Hepatocyte (in vitro differentiated cells): ENCODE results near the gene CD34. TPM values are rescaled to one million over a fixed set of nuclear protein-coding genes. Genes with fewer than 3 reads are reported as not detected.

ENCODE experiments used
- DNase-seq: peaks from one replicate; pipeline ENCODE4 v3.0.0-alpha.2; 2016; ENCODE audit warnings: low spot score
- H2AFZ ChIP-seq: fragments of 200-600 bp; sonication (generic); 2 replicates; pipeline ENCODE4 v1.6.0; 2016; ENCODE audit warnings: antibody characterized with exemption, mild to moderate bottlenecking
- H3K27ac ChIP-seq: fragments of 200-600 bp; sonication (generic); 2 replicates; pipeline ENCODE4 v1.5.1; 2016; ENCODE audit warnings: mild to moderate bottlenecking
- H3K27me3 ChIP-seq: fragments of 200-600 bp; sonication (generic); 2 replicates; pipeline ENCODE4 v1.6.1; 2016
- H3K36me3 ChIP-seq: fragments of 200-600 bp; sonication (generic); replicated peaks from 2 replicates; pipeline ENCODE4 v1.5.1; 2016; ENCODE audit warnings: low read depth; ENCODE audit not compliant: insufficient read depth
- H3K4me1 ChIP-seq: fragments of 200-600 bp; sonication (generic); 2 replicates; pipeline ENCODE4 v1.5.1; 2016; ENCODE audit warnings: mild to moderate bottlenecking, moderate library complexity; ENCODE audit not compliant: insufficient read depth
- H3K4me2 ChIP-seq: fragments of 200-600 bp; sonication (generic); 2 replicates; pipeline ENCODE4 v1.6.0; 2016
- H3K4me3 ChIP-seq: fragments of 200-600 bp; sonication (generic); 2 replicates; pipeline ENCODE4 v1.5.1; 2016; ENCODE audit warnings: mild to moderate bottlenecking
- H3K79me2 ChIP-seq: fragments of 200-600 bp; sonication (generic); 2 replicates; pipeline ENCODE4 v1.6.0; 2017; ENCODE audit warnings: mild to moderate bottlenecking
- H3K9me2 ChIP-seq: fragments of 200-600 bp; sonication (generic); replicated peaks from 2 replicates; pipeline ENCODE4 v1.6.0; 2017; ENCODE audit warnings: mild to moderate bottlenecking; ENCODE audit not compliant: insufficient read depth
- H3K9me3 ChIP-seq: fragments of 200-600 bp; sonication (generic); 2 replicates; pipeline ENCODE4 v1.5.1; 2016; ENCODE audit warnings: low read depth, mild to moderate bottlenecking
- H4K20me1 ChIP-seq: fragments of 200-600 bp; sonication (generic); 2 replicates; pipeline ENCODE4 v1.6.0; 2016; ENCODE audit warnings: mild to moderate bottlenecking; ENCODE audit not compliant: insufficient read depth, poor library complexity, severe bottlenecking
- CTCF ChIP-seq: fragments of 200-600 bp; sonication (generic); IDR thresholded peaks from 2 replicates; pipeline ENCODE4 v1.5.1; 2016; ENCODE audit warnings: antibody characterized with exemption, mild to moderate bottlenecking; ENCODE audit not compliant: poor library complexity
- EZH2 ChIP-seq: fragments of 200-600 bp; sonication (generic); IDR thresholded peaks from 2 replicates; pipeline ENCODE4 v1.6.1; 2016; ENCODE audit warnings: antibody characterized with exemption, mild to moderate bottlenecking, borderline replicate concordance
- EZH2phosphoT487 ChIP-seq: fragments of 200-600 bp; sonication (generic); IDR thresholded peaks from one replicate; pipeline ENCODE4 v1.6.1; 2018; ENCODE audit warnings: antibody characterized with exemption, mild to moderate bottlenecking, low read depth, moderate library complexity; ENCODE audit not compliant: unreplicated experiment, severe bottlenecking
- WGBS: methylation state at CpG from one replicate; pipeline ENCODE4 v1.1.6; 2016; ENCODE audit warnings: low lambda C conversion rate; ENCODE audit errors: missing lambda C conversion rate; 5-methylcytosine and 5-hydroxymethylcytosine counted together
- polyA plus RNA-seq: library from polyadenylated mRNA; unstranded; fragments of >200 nt; fragmentation: Nextera tagmentation; extraction: Ambion mirVana; gene quantifications from 2 replicates; pipeline ENCODE4 v1.2.1, GENCODE V29; 2016
- total RNA-seq: library from RNA; depleted of rRNA; stranded (reverse); fragments of >200 nt; gene quantifications from 2 replicates; pipeline ENCODE4 v1.2.3, GENCODE V29; 2014

The CD34 gene
- total and polyA plus RNA-seq, 2 experiments from 2014 or later = 0.90 to 2.4 TPM

- DNase-seq = no peak
- TF ChIP-seq CTCF = no peak
- TF ChIP-seq EZH2 = no peak
- no peak for TF ChIP-seq EZH2phosphoT487
- no peaks in the 10 kb centered on the region for H3K36me3 ChIP-seq
- no peak overlapping the region for H3K4me3 ChIP-seq
- no peak overlapping the region for H3K4me2 ChIP-seq
- H3K79me2 ChIP-seq = no peaks in the 10 kb centered on the region
- peaks cover 20% of the 10 kb centered on the region for H3K27me3 ChIP-seq
- no peaks in the 10 kb centered on the region for H3K9me3 ChIP-seq
- no peaks in the 10 kb centered on the region for H4K20me1 ChIP-seq
- H3K27ac ChIP-seq = no peak overlapping the region
- H3K9me2 ChIP-seq = no peaks in the 10 kb centered on the region
- H2AFZ ChIP-seq = no peak overlapping the region
- WGBS = 89% methylated on average over 3 of the region's 3 CpGs
- H3K4me1 ChIP-seq = no peaks in the 10 kb centered on the region
Observed at GRCh38 chr1:207949571-207950195, 38.8 kb upstream of the CD34 start.

GRCh38 chr1:207948536-207949250 is 37.8 kb upstream of the CD34 start:
- Histone ChIP-seq H3K79me2 (no peaks in the 10 kb centered on the region), H3K9me2 (no peaks in the 10 kb centered on the region), H3K4me3 (no peak overlapping the region), H3K27ac (no peak overlapping the region), H3K36me3 (no peaks in the 10 kb centered on the region), H3K4me2 (no peak overlapping the region), H3K4me1 (no peaks in the 10 kb centered on the region), H2AFZ (no peak overlapping the region), H3K9me3 (no peaks in the 10 kb centered on the region), H4K20me1 (no peaks in the 10 kb centered on the region), H3K27me3 (peaks cover 20% of the 10 kb centered on the region)
- no peak for DNase-seq
- WGBS = 31% methylated on average over 3 of the region's 3 CpGs
- no peak for TF ChIP-seq CTCF
- peak; percentile 63 for TF ChIP-seq EZH2phosphoT487
- TF ChIP-seq EZH2 = no peak

- no peak overlapping the region for H3K27ac ChIP-seq
- no peaks in the 10 kb centered on the region for H4K20me1 ChIP-seq
- H3K36me3 ChIP-seq = no peaks in the 10 kb centered on the region
- H3K4me3 ChIP-seq = no peak overlapping the region
- peaks cover 7% of the 10 kb centered on the region for H3K27me3 ChIP-seq
- no peak for TF ChIP-seq EZH2
- TF ChIP-seq CTCF = no peak
- no peak for TF ChIP-seq EZH2phosphoT487
- H3K9me2 ChIP-seq = no peaks in the 10 kb centered on the region
- H2AFZ ChIP-seq = no peak overlapping the region
- no peak overlapping the region for H3K4me2 ChIP-seq
- no peaks in the 10 kb centered on the region for H3K79me2 ChIP-seq
- H3K9me3 ChIP-seq = no peaks in the 10 kb centered on the region
- no peaks in the 10 kb centered on the region for H3K4me1 ChIP-seq
- 65% methylated on average over 1 of the region's 1 CpG for WGBS
- no peak for DNase-seq
Observed at GRCh38 chr1:207946756-207947155, 35.8 kb upstream of the CD34 start.
